K562 (cell line): Measurements from ENCODE around the gene DTX1. TPM values are rescaled to one million over a fixed set of nuclear protein-coding genes. Genes with fewer than 3 reads are reported as not detected.

ENCODE experiments used
- ATAC-seq: fragments of 200-7000 bp; cut with Tn5 transposase; 3 replicates; pipeline ENCODE4 v1.9.1; 2020; ENCODE audit warnings: moderate library complexity
- BruUV-seq: library from RNA; stranded (reverse); fragments of 400-500 nt; replicated peaks from 2 replicates; lab custom pipeline; 2021; lab: Mats Ljungman, UMichigan
- CTCF ChIA-PET: fragments of 300-600 bp; formaldehyde crosslinking; extraction: SDS; loops from one replicate; lab custom pipeline; 2021; ENCODE audit warnings: low intra/inter-chr PET ratio; lab: Yijun Ruan, JAX
- POLR2A ChIA-PET: fragments of 300-600, 350-650 bp; sonication (Branson Sonifier 250); formaldehyde crosslinking; extraction: SDS; loops from one replicate; lab custom pipeline; 2021; ENCODE audit warnings: antibody characterized with exemption, inconsistent platforms; lab: Yijun Ruan, JAX
- DNase-seq, 4 experiments: peaks; one replicate each; pipeline versions ENCODE4 v3.0.0 to v3.0.0-alpha.2; 2011 to 2018; ENCODE audit warnings: low spot score in 3 of 4, mixed read lengths in 3 of 4; ENCODE audit errors: extremely low read depth in 1 of 4
- FAIRE-seq: peaks from 2 replicates; lab custom pipeline; 2011; peaks lifted over from hg19 to GRCh38; lab: Jason Lieb, UNC
- H2AFZ ChIP-seq: 2 replicates; pipeline ENCODE4 v1.6.0; 2011; ENCODE audit warnings: low read depth, low read length, control low read depth, inconsistent platforms
- H3K27ac ChIP-seq: fragments of 200-600 bp; 3 replicates; pipeline ENCODE4 v1.8.0; 2011; ENCODE audit warnings: low read depth, mild to moderate bottlenecking, control low read depth, inconsistent platforms, low read length, moderate library complexity, mixed read lengths; ENCODE audit errors: extremely low read depth
- H3K27me3 ChIP-seq, 2 experiments: fragments of 300-600 bp in 1 of 2; 2 replicates in 1 of 2; 3 replicates in 1 of 2; pipeline versions ENCODE4 v1.6.0 to v1.8.0; 2011; ENCODE audit warnings: inconsistent platforms in 2 of 2, low read length in 2 of 2, mild to moderate bottlenecking in 1 of 2, mixed read lengths in 1 of 2, moderate library complexity in 1 of 2; ENCODE audit not compliant: control insufficient read depth in 2 of 2, insufficient read depth in 2 of 2
- H3K36me3 ChIP-seq: fragments of 300-600 bp; 3 replicates; pipeline ENCODE4 v1.8.0; 2011; ENCODE audit warnings: mild to moderate bottlenecking, low read length, inconsistent platforms; ENCODE audit not compliant: control insufficient read depth, insufficient read depth
- H3K4me1 ChIP-seq, 2 experiments: fragments of 200-600 bp in 1 of 2; replicated peaks in 1 of 2; 2 replicates in 1 of 2; 3 replicates in 1 of 2; pipeline versions ENCODE4 v1.5.1 to v1.8.0; 2011; ENCODE audit warnings: inconsistent platforms in 2 of 2, low read length in 2 of 2, mild to moderate bottlenecking in 1 of 2, mixed read lengths in 1 of 2, moderate library complexity in 1 of 2; ENCODE audit not compliant: control insufficient read depth in 2 of 2, insufficient read depth in 2 of 2
- H3K4me2 ChIP-seq: 2 replicates; pipeline ENCODE4 v1.6.1; 2011; ENCODE audit warnings: low read length, control low read depth, inconsistent platforms, mixed read lengths; ENCODE audit not compliant: insufficient read depth
- H3K4me3 ChIP-seq: fragments of 200-600 bp; sonication (generic), shearing (Covaris generic); 2 replicates; pipeline ENCODE4 v1.5.1; 2016; ENCODE audit warnings: control low read depth, inconsistent platforms
- H3K79me2 ChIP-seq: fragments of 200-600 bp; 3 replicates; pipeline ENCODE4 v1.8.0; 2011; ENCODE audit warnings: low read length, inconsistent platforms; ENCODE audit not compliant: control insufficient read depth, insufficient read depth
- H3K9ac ChIP-seq, 2 experiments: 2 replicates each; pipeline versions ENCODE4 v1.6.0 to v1.6.1; 2011; ENCODE audit warnings: low read depth in 2 of 2, low read length in 2 of 2, control low read depth in 1 of 2, inconsistent platforms in 1 of 2, mild to moderate bottlenecking in 1 of 2, mixed read lengths in 1 of 2; ENCODE audit not compliant: insufficient read depth in 1 of 2
- H3K9me1 ChIP-seq: one replicate; pipeline ENCODE4 v1.6.0; 2011; ENCODE audit warnings: inconsistent platforms, mild to moderate bottlenecking, low read length, moderate library complexity; ENCODE audit not compliant: control insufficient read depth, insufficient read depth
- H3K9me3 ChIP-seq: replicated peaks from 2 replicates; pipeline ENCODE4 v1.5.1; 2011; ENCODE audit warnings: low read depth, low read length, inconsistent platforms; ENCODE audit not compliant: control insufficient read depth, insufficient read depth
- H4K20me1 ChIP-seq: replicated peaks from 2 replicates; pipeline ENCODE4 v1.6.1; 2011; ENCODE audit warnings: low read length, inconsistent platforms, mixed read lengths; ENCODE audit not compliant: control insufficient read depth, insufficient read depth
- ATF3 ChIP-seq, 2 experiments: fragments of 450-650 bp in 1 of 2; sonication (generic) in 1 of 2; formaldehyde crosslinking in 1 of 2; IDR thresholded peaks in 1 of 2; conservative IDR thresholded peaks in 1 of 2; 2 replicates each; pipeline versions ENCODE4 v1.6.1 to v1.8.1; 2016 to 2023; ENCODE audit warnings: mild to moderate bottlenecking in 2 of 2, moderate library complexity in 2 of 2, inconsistent platforms in 1 of 2, missing genetic modification reagents in 1 of 2
- CEBPZ ChIP-seq: fragments of 150-350 bp; IDR thresholded peaks from 2 replicates; pipeline ENCODE4 v1.6.1; 2014; ENCODE audit warnings: low read depth, mild to moderate bottlenecking, low read length, borderline replicate concordance
- NFXL1 ChIP-seq: fragments of 450-650 bp; formaldehyde crosslinking; IDR thresholded peaks from 2 replicates; pipeline ENCODE4 v1.4.0; 2021; ENCODE audit warnings: mild to moderate bottlenecking
- NRF1 ChIP-seq, 2 experiments: fragments of 450-650 bp; IDR thresholded peaks in 1 of 2; conservative IDR thresholded peaks in 1 of 2; 2 replicates each; pipeline ENCODE4 v1.6.1; 2014; ENCODE audit warnings: mild to moderate bottlenecking in 2 of 2
- POLR2AphosphoS2 ChIP-seq: IDR thresholded peaks from 2 replicates; pipeline ENCODE4 v1.6.1; 2012; ENCODE audit warnings: low read length, improper control_type of control experiment
- RBM14 ChIP-seq: fragments of 200-400 bp; formaldehyde crosslinking; IDR thresholded peaks from 2 replicates; pipeline ENCODE4 v1.6.1; 2018; ENCODE audit warnings: low read depth, mild to moderate bottlenecking, low read length, moderate library complexity, borderline replicate concordance; ENCODE audit not compliant: insufficient read depth
- SREBF2 ChIP-seq: sonication (generic); formaldehyde crosslinking; IDR thresholded peaks from 2 replicates; pipeline ENCODE4 v1.4.0; 2020; ENCODE audit warnings: mild to moderate bottlenecking, missing genetic modification reagents
- SRSF3 ChIP-seq: fragments of 200-400 bp; formaldehyde crosslinking; IDR thresholded peaks from 2 replicates; pipeline ENCODE4 v1.6.1; 2016; ENCODE audit warnings: mild to moderate bottlenecking, low read length, moderate library complexity; ENCODE audit not compliant: insufficient read depth
- TCFL5 ChIP-seq: fragments of 250-450 bp; sonication (Bioruptor Pico); conservative IDR thresholded peaks from 2 replicates; pipeline ENCODE4 v1.6.1; 2021; ENCODE audit warnings: mild to moderate bottlenecking, moderate library complexity, matching md5 sums
- ZNF212 ChIP-seq: fragments of 450-650 bp; formaldehyde crosslinking; IDR thresholded peaks from 2 replicates; pipeline ENCODE4 v1.4.0; 2020; ENCODE audit warnings: mild to moderate bottlenecking
- ZNF740 ChIP-seq, 3 experiments: fragments of 200-800 bp in 1 of 3; sonication (Bioruptor generic) in 1 of 3; sonication (generic) in 1 of 3; formaldehyde crosslinking in 1 of 3; IDR thresholded peaks; 2 replicates each; pipeline versions ENCODE4 v1.6.1 to v1.8.0; 2016 to 2022; ENCODE audit warnings: mild to moderate bottlenecking in 2 of 3, missing compliant biosample characterization in 2 of 3, missing genetic modification characterization in 2 of 3, missing genetic modification reagents in 1 of 3
- ZNF764 ChIP-seq: fragments of 250-450 bp; sonication (Bioruptor Pico); IDR thresholded peaks from 2 replicates; pipeline ENCODE4 v1.4.0; 2020; ENCODE audit warnings: low read depth, mild to moderate bottlenecking, moderate library complexity
- WGBS: fragments of 100-300 bp; shearing (Covaris generic); methylation state at CpG from one replicate; pipeline ENCODE4 v1.1.6; 2016; ENCODE audit warnings: low coverage, mixed read lengths; ENCODE audit not compliant: insufficient coverage; ENCODE audit errors: missing lambda C conversion rate; 5-methylcytosine and 5-hydroxymethylcytosine counted together
- in situ Hi-C: fragments of 300-500 bp; cut with MboI; formaldehyde crosslinking; loops from 4 replicates; pipeline ENCODE4 v1.15.0; 2018; ENCODE audit warnings: inconsistent platforms, mixed read lengths
- intact Hi-C: fragments of 100-400 bp; cut with micrococcal nuclease; formaldehyde crosslinking; loops from 2 replicates; pipeline ENCODE4 v1.14.2; 2022
- polyA plus RNA-seq, 8 experiments: library from polyadenylated mRNA; depleted of rRNA in 4 of 8; stranded (reverse) in 5 of 8; unstranded in 3 of 8; fragments of >200 nt; fragmentation: Nextera tagmentation in 2 of 8; fragmentation: Illumina TruSeq in 1 of 8; extraction: Ambion mirVana in 2 of 8; extraction: Trizol in 1 of 8; gene quantifications; 2 replicates each; pipeline versions ENCODE4 v1.2.1 to v1.2.3, GENCODE V29; 2011 to 2014; ENCODE audit warnings: inconsistent platforms in 1 of 8, missing spikeins in 1 of 8
- total RNA-seq, 7 experiments: library from RNA; depleted of rRNA in 6 of 7; stranded (reverse); fragments of >200 nt in 6 of 7; fragmentation: Illumina TruSeq in 2 of 7; extraction: Trizol in 2 of 7; gene quantifications; 2 replicates each; pipeline versions ENCODE4 v1.2.1 to v1.2.3, GENCODE V29; 2011 to 2021; ENCODE audit warnings: low replicate concordance in 1 of 7

The DTX1 gene
- total and polyA plus RNA-seq, 9 of the 15 experiments (the other 6 are each of a cell fraction or from before 2014, with no cell fraction given) = not detected

- no peak for TF ChIP-seq SREBF2 (CRISPR knock-in tag)
- TF ChIP-seq NRF1 (conservative IDR thresholded peaks at IDR 0.05 in 1 of 2, IDR thresholded peaks at IDR 0.05 in 1 of 2) = peak; percentile 42 to 50; a peak in 3 of 4 replicates
- TF ChIP-seq NFXL1 (CRISPR knock-in tag) = no peak
- TF ChIP-seq TCFL5 (CRISPR knock-in tag) = no peak
Observed at GRCh38 chr12:113145720-113146551, 89.4 kb downstream of the DTX1 start (continued).

GRCh38 chr12:113146999-113147398 is 90.5 kb downstream of the DTX1 start:
- peaks cover 0 to 10% of the 10 kb centered on the region in 2 experiments; a peak in 3 of 5 replicates for H3K4me1 ChIP-seq
- peaks cover under 1% of the 10 kb centered on the region; the same call in 1 of the 2 replicates for H4K20me1 ChIP-seq
- POLR2A ChIA-PET = interaction anchor here (0.7 kb wide), 1 partner anchor 20 kb away, joined by 3 read pairs; no protein-coding TSS in a partner anchor
- intact Hi-C loops (no loop called here), in situ Hi-C loops (no loop called here)
- no peak overlapping the region for H3K9ac ChIP-seq
- FAIRE-seq (no peak), ATAC-seq (no peak), DNase-seq (no peak)
- H2AFZ ChIP-seq = no peak overlapping the region
- BruUV-seq = no TSS peak
- peaks cover 3% of the 10 kb centered on the region for H3K9me1 ChIP-seq
- no peaks in the 10 kb centered on the region for H3K9me3 ChIP-seq
- no peaks in the 10 kb centered on the region for H3K36me3 ChIP-seq
- CTCF ChIA-PET = no interaction called here
- H3K4me2 ChIP-seq = no peak overlapping the region
- H3K27me3 ChIP-seq = peaks cover 14 to 15% of the 10 kb centered on the region in 2 experiments
- H3K27ac ChIP-seq = no peak overlapping the region
- H3K79me2 ChIP-seq = no peaks in the 10 kb centered on the region
- H3K4me3 ChIP-seq = no peak overlapping the region
- 3% methylated on average over 2 of the region's 2 CpGs for WGBS
- no peak for TF ChIP-seq ZNF740 (CRISPR knock-in tag; IDR thresholded peaks at IDR 0.05)
- TF ChIP-seq ZNF740 (tag; IDR thresholded peaks at IDR 0.05) = no peak
- no peak for TF ChIP-seq RBM14
- TF ChIP-seq ZNF212 (CRISPR knock-in tag) = no peak
- TF ChIP-seq ATF3 (IDR thresholded peaks at IDR 0.05) = no peak
- no peak for TF ChIP-seq ATF3 (CRISPR knock-in tag; conservative IDR thresholded peaks at IDR 0.05)
- TF ChIP-seq POLR2AphosphoS2 = no peak
- no peak for TF ChIP-seq CEBPZ
- no peak for TF ChIP-seq SRSF3
- no peak for TF ChIP-seq ZNF764 (CRISPR knock-in tag)
